NCI-H748 treated with DMSO at 0.1 percent for 48 hours (cell line): ENCODE results near the gene GPR183.
"Not testable (repeated sequence)": the region's sequence is repeated elsewhere in the genome, so short reads cannot be mapped to it uniquely, and the experiment has no call there.

Experiments used
- DNase-seq: peaks from one replicate; lab custom pipeline; 2025; lab: John Stamatoyannopoulos, UW

Gene GPR183

DNA sequence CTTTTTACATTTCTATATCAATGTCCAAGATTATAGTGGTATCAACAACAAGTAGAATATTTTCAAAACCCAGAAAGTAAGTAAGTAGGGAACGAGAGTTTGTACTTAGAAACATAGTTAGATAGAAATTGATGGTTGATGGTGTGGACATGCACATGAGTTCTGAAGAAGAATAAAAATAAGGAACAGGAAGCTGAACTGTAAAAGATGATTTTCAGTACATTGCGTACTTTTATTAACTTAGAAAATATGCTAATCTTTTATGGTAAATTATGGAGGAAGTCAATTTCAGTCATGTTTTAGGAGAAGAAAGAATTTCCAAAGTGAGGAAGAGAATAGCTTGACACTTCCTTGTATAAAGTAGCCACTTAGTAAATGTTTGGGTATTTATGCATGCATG lies 36.7 kb downstream of the GPR183 start:
- no peak for DNase-seq

GRCh38 chr13:99269627-99270241 lies 37.5 kb downstream of the GPR183 start:
- peak; percentile 24 for DNase-seq

DNA sequence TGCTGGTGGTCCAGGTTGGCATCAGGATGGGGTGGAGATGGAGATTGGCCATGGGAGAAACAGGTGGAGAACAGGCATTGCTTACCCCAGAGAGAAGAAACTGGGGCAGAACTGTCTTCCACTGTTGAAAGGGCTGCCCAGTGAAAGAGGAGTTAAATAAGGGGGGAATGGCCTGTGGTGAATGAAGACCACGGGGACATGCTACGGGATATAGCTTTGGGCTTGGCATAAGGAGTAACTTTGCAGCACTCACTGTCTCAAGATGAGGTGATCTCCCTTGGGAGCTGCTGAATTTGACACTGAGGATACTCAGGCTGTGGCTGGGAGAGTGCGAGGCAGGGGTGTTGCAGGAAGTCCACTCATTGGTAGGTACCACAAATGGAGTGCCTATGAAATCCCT lies 38.4 kb downstream of the GPR183 start:
- no peak for DNase-seq

GRCh38 chr13:99267927-99268326 lies 39.3 kb downstream of the GPR183 start:
- no peak for DNase-seq

DNA sequence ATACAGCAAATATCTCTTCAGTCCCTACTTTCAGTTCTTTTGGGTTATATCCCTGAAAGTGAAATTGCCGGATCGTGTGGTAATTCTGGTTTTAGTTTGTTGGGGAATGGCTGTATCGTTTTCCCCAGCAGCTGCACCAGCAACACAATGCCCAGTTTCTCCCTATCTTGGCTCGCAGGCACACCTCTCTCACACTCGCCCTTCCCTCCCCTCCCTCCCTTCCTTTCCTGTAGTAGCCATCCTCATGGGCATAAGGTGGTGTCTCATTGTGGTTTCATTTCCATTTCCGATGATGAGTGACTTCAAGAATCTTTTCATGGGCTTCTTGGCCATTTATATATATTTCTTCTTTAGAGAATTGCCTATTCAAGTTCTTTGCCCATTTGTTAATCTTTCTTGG lies 40.4 kb downstream of the GPR183 start:
- DNase-seq: no peak

DNA sequence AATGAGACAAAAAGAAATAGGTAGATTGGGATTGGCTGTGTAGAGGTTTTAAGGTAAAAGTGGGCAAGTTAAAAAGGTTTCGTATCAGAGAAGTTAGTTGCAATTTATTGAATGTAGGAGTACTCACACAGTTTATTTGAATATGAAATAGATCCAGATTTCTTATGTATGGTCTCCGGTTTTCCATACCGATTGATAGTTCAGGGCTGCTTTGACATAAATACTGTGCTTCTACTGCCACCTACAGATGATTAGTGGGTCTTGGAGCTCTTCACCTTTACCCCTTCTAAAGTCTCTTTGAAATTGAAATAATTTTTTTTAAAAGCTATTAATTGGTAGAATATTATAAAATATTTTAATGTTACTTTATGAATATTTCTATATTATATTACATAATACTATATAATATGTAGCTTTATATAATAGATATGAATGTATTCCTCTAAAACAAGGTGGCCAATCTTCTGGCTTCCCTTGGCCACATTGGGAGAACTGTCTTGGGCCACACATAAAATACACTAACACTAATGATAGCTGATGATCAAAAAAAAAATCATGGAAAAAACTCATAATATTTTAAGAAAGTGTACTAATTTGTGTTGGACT lies 41.3 kb downstream of the GPR183 start:
- DNase-seq: peak; percentile 52

- no peak for DNase-seq
Observed at GRCh38 chr13:99265162-99265800, 41.9 kb downstream of the GPR183 start.

DNA sequence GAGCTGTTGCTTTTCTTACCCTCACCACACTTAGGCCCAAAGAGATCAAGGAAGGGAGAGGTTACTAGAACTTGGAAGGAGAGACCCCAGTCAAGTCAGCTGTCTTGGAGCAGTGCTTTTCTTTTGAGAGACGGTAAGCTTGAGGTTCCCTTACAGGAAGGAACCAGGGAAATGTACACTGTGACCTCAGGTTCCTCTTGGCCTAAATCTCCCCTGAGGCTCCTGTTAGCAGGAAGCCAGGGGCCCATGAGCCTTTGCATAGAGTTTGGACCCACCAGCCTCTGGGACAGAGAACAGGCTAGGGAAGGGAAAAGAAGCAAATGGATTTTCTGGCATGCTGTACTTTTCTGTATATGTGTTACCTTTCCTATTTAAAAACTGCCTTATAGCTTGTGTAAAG lies 43.1 kb downstream of the GPR183 start:
- DNase-seq: no peak

DNA sequence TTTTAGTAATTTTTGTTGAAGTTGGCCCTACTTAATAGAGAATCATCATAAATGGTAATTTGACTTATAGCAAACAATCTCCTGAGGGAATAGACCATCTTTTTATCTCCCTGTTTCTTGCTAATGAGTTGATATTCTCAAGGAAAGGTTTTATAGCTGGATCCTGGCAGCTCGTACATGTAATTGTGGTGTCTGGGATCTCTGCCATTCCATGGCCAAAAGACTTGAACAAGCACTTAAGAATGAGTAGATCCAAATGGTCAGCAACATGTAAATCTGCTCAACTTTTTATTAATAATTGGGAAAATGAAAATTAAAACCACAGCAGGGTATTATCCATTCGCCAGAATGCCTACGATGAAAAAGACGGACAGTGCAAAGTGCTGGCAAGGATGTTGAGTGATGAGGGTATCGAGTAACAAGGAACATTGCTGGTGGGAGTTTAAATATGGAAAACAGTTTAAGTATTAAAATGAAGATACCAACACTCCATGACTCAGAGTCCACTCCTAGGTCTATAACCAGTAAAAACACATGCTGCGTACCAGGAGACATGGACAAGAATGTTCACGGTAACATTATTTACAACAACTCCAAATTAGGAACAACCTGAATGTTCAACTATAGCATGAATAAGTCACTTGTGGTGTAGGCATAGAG lies 43.9 kb downstream of the GPR183 start:
- no peak for DNase-seq

- DNase-seq: no peak
Observed at GRCh38 chr13:99261059-99261458, 46.1 kb downstream of the GPR183 start.

- no peak for DNase-seq
Observed at GRCh38 chr13:99260216-99260615, 47.0 kb downstream of the GPR183 start.

GRCh38 chr13:99258946-99259345 lies 48.3 kb downstream of the GPR183 start:
- no peak for DNase-seq

DNA sequence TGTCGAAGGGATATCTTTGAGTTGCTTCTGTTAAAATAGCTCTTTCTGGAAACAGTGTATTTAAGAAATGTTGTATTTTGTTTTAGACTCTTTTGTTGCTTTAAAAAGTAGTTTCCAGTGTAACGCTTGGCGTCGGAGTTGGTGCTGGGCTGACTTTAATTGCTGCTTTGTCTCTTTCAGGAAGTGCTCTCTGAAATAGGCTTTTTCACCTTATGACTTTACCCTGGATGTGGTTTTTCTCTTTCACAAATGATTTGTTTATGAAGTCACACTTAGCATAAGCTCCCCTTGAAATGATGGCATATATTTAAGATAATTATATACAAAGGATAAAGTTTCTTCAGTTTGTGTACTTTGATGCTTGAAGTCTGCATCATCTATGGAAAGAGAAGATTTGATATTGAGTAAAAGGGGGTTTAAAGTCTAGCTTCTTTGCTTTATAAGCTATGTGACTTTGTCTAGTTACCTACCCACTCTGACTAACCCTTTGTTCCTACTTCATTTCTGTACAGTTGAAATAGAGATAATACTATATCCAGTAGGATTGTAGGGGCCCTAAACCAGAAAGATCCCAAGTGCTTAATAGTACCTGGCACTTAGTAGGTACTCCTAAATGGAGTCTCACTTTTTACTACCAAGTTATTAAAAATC lies 48.9 kb downstream of the GPR183 start, which contains the start of gene GPR18:
Gene GPR18, minus strand, starts transcription at position 170 of the 651 bp plus-strand sequence. CDS start 2,507 bp downstream, outside the sequence.
- DNase-seq: no peak

GRCh38 chr13:99257291-99257690 lies 49.9 kb downstream of the GPR183 start:
- DNase-seq: no peak

DNA sequence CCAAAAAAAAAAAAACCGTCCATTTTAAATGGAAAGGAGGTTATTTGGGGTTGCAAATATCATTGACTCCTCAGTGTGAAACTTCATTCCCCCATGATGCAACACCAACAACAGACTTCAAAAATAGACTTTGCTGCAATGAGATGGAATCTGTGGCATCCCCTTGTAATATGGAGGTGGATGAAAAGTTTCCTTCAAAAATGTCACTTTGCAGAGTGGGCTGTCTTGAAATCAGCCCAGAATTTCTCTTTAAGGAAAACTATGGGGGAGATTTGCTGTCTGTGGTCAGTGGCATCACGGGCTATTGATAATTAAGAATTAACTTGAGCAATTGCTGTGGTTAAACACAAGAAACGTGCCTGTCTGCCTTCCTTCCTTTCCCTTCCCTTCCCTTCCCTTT lies 50.5 kb downstream of the GPR183 start:
- DNase-seq: no peak

DNA sequence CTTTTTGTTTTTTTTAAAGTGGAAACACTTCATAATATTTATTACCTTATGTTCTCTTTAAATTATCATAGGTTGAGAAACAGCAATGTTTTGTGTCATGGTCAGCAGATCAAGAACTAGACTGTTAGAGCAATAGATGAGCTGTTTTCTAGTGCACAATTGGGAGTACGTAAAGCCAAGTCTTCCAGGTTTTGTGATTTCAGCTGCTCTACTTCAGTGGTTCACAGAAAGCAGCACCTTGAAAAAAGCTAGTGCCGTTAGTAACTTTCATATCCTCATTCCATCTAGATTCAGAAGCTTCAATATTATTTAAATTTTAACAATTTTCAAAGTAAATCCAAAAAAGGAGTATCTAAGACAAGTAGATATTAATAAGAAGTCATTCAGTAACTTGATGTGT lies 50.9 kb downstream of the GPR183 start:
- DNase-seq: no peak

DNA sequence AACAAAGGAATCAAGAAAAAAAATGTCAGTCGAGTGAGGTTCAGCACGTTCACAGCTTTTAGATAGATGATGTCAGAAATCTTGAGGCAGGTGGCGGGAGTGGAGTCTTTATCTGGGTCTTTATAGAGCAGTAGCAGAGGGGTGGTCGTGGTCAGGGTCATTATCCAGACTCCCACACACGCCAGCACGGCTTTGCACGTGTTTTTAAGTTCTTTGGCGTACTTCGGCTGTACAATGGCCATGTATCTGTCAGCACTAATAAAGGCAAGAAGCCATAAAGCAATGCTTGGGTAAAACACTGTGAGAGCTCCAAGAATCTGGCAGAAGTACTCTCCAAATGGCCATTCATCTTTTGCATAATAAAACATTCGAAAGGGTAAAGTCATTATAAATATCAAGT lies 51.9 kb downstream of the GPR183 start:
- no peak for DNase-seq

DNA sequence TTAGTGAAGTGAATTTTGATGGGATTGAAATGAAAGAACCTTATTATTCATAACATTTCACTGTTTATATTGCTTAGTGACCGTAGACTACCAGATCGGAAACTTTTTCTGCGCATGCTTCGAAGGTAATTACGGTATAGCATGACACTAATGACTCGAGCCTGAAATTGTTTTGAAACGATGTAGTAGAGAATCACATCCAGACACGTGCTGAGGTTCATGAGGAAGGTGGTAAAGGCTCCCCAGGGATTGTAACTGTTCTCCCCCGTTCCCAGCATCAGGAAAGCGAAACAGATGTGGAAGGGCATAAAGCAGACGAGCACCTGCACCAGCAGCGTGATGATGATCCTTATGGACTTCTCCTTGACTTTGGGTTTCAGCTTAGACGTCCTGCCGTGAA lies 52.4 kb downstream of the GPR183 start:
- DNase-seq: no peak

DNA sequence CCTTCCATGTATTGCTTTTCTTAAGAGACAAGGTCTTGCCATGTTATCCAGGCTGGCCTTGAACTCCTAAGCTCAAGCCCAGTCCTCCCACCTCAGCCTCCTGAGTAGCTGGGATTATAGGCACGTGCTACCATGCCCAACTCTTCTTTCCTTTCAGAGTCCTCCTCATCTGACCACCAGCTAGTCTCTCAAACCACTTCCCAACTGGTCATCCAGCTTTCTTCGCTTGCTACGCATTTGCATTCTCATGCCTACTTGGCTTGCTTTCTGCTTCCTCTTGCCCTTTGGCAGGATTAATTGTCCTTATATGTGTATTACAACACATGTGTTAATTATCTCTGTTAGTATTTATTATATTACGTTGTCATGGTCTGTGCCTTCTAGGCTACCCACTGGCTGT lies 55.3 kb downstream of the GPR183 start:
- DNase-seq: no peak

GRCh38 chr13:99250982-99251825 lies 56.0 kb downstream of the GPR183 start:
- no peak for DNase-seq

- not testable (repeated sequence) for DNase-seq
Observed at GRCh38 chr13:99249606-99250005, 57.6 kb downstream of the GPR183 start.

DNA sequence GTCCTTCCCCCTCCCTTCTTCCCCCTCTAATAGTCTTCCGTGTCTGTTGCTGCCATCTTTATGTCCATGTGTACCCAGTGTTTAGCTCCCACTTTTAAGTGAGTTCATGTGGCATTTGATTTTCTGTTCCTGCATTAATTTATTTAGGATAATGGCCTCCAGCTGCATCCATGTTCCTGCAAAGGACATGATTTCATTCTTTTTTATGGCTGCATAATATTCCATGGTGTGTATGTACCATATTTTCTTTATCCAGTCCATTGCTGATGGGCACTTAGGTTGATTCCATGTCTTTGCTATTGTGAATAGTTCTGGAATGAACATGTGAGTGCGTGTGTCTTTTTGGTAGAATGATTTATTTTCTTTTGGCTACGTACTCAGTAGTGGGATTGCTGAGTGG lies 58.0 kb downstream of the GPR183 start:
- not testable (repeated sequence) for DNase-seq
